NCI-H187 (cell line): ENCODE measurements around the gene HAPLN1.

Experiments
- DNase-seq, 2 experiments: peaks; one replicate each; lab custom pipeline; 2025; lab: John Stamatoyannopoulos, UW

HAPLN1 gene

GRCh38 chr5:83641946-83642345, 78.7 kb downstream of the HAPLN1 start:
- no peak for DNase-seq

GRCh38 chr5:83639911-83640310, 80.7 kb downstream of the HAPLN1 start:
- no peak for DNase-seq

GRCh38 chr5:83636156-83636555, 84.5 kb downstream of the HAPLN1 start:
- no peak for DNase-seq

GRCh38 chr5:83633285-83633684, 87.4 kb downstream of the HAPLN1 start:
- DNase-seq: no peak

- DNase-seq: no peak
Measured at GRCh38 chr5:83632874-83633273, 87.8 kb downstream of the HAPLN1 start.

GRCh38 chr5:83628360-83628759, 92.3 kb downstream of the HAPLN1 start:
- no peak for DNase-seq

- DNase-seq: no peak
Measured at GRCh38 chr5:83614841-83615240, 105.8 kb downstream of the HAPLN1 start.

GRCh38 chr5:83608122-83608521, 112.5 kb downstream of the HAPLN1 start:
- no peak for DNase-seq

GRCh38 chr5:83595217-83595616, 125.4 kb downstream of the HAPLN1 start:
- no peak for DNase-seq

- no peak for DNase-seq
Measured at GRCh38 chr5:83590966-83591365, 129.7 kb downstream of the HAPLN1 start.

- DNase-seq: no peak
Measured at GRCh38 chr5:83589786-83590185, 130.9 kb downstream of the HAPLN1 start.
